SK-N-MC (cell line): ENCODE results near the gene VAMP2.

Source experiments
- EZH2 ChIP-seq: fragments of 200-600 bp; sonication (generic); IDR thresholded peaks from one replicate; pipeline ENCODE4 v1.6.1; 2017; ENCODE audit warnings: antibody characterized with exemption
- FOXP2 ChIP-seq: optimal IDR thresholded peaks from 2 replicates; pipeline ENCODE3; 2011; ENCODE audit warnings: mild to moderate bottlenecking, moderate library complexity; ENCODE audit not compliant: insufficient read depth; ENCODE audit errors: extremely low read length, control extremely low read depth
- POLR2AphosphoS5 ChIP-seq: IDR thresholded peaks from 2 replicates; pipeline ENCODE4 v1.6.1; 2012; ENCODE audit warnings: mild to moderate bottlenecking, low read depth, low read length, borderline replicate concordance

DNA sequence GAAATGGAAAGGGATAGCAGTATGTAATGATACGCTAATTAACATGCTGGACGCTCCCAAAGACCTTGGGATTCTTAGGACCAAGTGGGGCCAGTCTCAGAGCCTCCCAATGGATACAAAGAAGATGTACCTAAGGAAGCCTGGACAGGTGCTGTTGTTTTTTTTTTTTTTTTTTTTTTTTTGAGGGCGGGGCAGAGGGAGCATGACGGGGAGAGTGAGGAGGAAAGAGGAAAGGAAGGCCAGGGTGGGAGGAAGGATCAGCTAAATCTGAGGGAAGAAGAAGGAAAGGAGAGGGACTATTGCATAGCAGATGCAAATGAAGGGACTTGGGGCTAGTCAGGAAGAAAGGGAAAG, 2.5 kb downstream of the VAMP2 start:
- TF ChIP-seq EZH2: no peak
- TF ChIP-seq POLR2AphosphoS5: no peak
- no peak for TF ChIP-seq FOXP2
